H7 (cell line): ENCODE results near the gene UNC79. TPM values are rescaled to one million over a fixed set of nuclear protein-coding genes. Genes with fewer than 3 reads are reported as not detected.
A peak's percentile ranks its signal among the peaks of the same experiment; 100 is the strongest.

ENCODE experiments used
- DNase-seq: peaks from one replicate; pipeline ENCODE4 v3.0.0; 2012
- H3K27me3 ChIP-seq: 2 replicates; pipeline ENCODE4 v1.6.0; 2011; ENCODE audit warnings: mild to moderate bottlenecking, low read length; ENCODE audit not compliant: control insufficient read depth, insufficient read depth
- H3K36me3 ChIP-seq: replicated peaks from 2 replicates; pipeline ENCODE4 v1.5.1; 2011; ENCODE audit warnings: low read length; ENCODE audit not compliant: control insufficient read depth, insufficient read depth
- H3K4me3 ChIP-seq: 2 replicates; pipeline ENCODE4 v1.5.1; 2011; ENCODE audit warnings: low read depth, mild to moderate bottlenecking, control low read depth, low read length, moderate library complexity; ENCODE audit not compliant: insufficient read depth
- total RNA-seq: library from RNA; depleted of rRNA; stranded (reverse); fragments of >200 nt; shearing (Covaris generic); gene quantifications from 2 replicates; pipeline ENCODE4 v1.2.3, GENCODE V29; 2014

UNC79 gene
- total RNA-seq, 1 experiment from 2014 or later = 1.0 TPM

- no peaks in the 10 kb centered on the region for H3K36me3 ChIP-seq
- no peak overlapping the region for H3K4me3 ChIP-seq
- no peak for DNase-seq
- H3K27me3 ChIP-seq = no peaks in the 10 kb centered on the region
These were observed 252.5 kb downstream of the UNC79 start for GRCh38 chr14:93683226-93683625.

- no peaks in the 10 kb centered on the region for H3K27me3 ChIP-seq
- no peaks in the 10 kb centered on the region for H3K36me3 ChIP-seq
- DNase-seq = no peak
- no peak overlapping the region for H3K4me3 ChIP-seq
These were observed 254.6 kb downstream of the UNC79 start for GRCh38 chr14:93685121-93685895.

DNA sequence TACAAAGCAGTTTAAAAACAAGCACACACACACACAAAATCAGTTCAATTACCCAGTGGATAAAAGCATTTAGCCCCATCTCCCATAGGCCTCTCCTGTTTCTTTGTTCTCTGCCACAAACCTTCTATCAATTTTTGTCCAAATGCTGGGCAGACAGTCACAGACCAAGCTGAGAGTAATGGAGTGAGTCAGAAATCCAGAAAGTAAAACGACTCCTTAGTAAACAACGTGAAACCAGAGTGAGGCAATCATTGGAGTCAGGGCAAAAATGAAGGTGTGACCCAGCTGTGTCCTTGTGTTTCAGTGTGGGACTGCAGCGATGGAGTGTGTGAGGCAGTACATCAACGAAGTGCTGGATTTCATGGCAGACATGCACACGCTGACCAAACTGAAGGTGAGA lies 255.5 kb downstream of the UNC79 start:
- Histone ChIP-seq H3K27me3 (no peaks in the 10 kb centered on the region), H3K4me3 (no peak overlapping the region), H3K36me3 (no peaks in the 10 kb centered on the region)
- DNase-seq = no peak

DNA sequence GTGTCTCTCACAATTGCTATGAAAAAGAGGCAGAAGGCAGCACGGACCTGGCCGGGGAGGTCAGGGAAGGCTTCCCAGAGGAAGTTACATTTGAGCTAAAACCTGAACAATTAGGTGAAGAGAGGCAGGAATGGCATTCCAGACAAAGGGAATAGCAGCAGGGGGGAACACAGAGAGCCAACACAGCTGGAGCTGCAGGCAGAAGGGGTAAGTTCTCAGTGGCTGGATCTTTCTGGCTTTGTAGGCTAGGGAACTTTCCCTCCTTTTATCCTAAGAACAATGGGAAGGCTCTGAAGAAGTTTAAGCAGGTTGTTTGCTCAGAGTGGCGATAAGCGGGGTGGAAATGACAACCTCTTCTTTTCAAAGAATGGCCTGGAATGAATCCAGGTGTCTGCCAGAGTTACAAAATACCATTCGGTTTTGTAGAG lies 257.5 kb downstream of the UNC79 start:
- Histone ChIP-seq H3K36me3 (no peaks in the 10 kb centered on the region), H3K27me3 (no peaks in the 10 kb centered on the region), H3K4me3 (no peak overlapping the region)
- DNase-seq = peak; percentile 56

- H3K27me3 ChIP-seq = no peaks in the 10 kb centered on the region
- H3K36me3 ChIP-seq = no peaks in the 10 kb centered on the region
- H3K4me3 ChIP-seq = no peak overlapping the region
- DNase-seq = no peak
These were observed 258.1 kb downstream of the UNC79 start for GRCh38 chr14:93688820-93689219.

- H3K27me3 ChIP-seq = no peaks in the 10 kb centered on the region
- no peak for DNase-seq
- no peaks in the 10 kb centered on the region for H3K36me3 ChIP-seq
- no peak overlapping the region for H3K4me3 ChIP-seq
These were observed 259.4 kb downstream of the UNC79 start for GRCh38 chr14:93690146-93690545.

DNA sequence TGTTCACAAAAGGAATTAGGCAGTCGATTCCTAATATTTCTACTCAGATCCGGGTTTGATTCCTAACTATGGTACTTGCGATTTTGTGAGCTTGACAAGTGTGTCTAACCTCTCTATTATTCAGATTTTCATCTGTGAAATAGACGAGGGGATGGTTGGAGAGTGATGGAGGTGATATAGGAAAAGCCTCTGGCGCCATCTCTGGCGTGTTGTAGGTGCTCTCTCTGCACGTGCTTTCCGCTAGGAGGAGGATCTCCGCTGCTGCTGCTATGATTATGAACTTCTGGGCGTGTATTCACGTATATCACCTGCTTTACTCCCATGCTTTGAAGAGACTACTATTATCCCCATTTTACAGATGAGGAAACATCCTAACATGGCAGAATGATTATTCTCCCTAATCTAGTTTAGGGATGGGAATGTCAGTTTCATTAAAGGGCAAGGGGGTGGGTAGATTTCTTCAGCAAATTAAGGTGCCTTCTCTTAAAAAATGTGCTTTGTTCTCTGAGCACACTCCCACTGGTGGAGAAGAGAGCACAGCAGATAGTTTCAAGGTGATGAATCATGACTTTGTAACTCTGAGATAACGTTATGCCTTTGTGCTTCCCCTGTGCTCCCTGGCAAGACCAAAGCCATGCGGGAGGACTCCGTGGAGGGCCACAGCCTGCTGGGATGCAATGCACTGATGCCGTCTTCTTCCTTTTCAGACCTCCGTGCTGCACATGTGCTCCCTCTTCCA lies 260.5 kb downstream of the UNC79 start:
- Histone ChIP-seq H3K36me3 (no peaks in the 10 kb centered on the region), H3K4me3 (no peak overlapping the region), H3K27me3 (no peaks in the 10 kb centered on the region)
- DNase-seq = no peak

DNA sequence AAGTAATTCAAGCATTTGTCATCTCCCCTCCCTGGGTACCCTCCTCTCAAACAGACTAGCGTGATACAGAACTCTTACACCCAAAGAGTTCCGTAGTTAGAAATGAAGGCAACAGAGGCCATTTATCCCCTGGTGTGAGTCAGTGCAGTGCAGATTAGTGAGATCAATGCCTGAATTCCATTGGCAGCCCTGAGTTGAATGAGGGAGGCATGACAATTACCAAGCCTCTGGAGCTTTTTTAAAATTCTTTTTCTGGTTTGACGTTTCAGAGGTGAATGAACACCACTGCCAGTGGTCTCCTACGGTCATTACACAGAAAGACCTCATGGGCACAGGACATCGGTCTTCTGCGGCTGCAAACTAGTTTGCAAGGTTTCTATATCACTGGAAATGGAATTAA lies 263.2 kb downstream of the UNC79 start:
- Histone ChIP-seq H3K36me3 (no peaks in the 10 kb centered on the region), H3K27me3 (no peaks in the 10 kb centered on the region), H3K4me3 (no peak overlapping the region)
- no peak for DNase-seq

- Histone ChIP-seq H3K4me3 (no peak overlapping the region), H3K27me3 (no peaks in the 10 kb centered on the region), H3K36me3 (no peaks in the 10 kb centered on the region)
- peak; percentile 24 for DNase-seq
These were observed 270.2 kb downstream of the UNC79 start for GRCh38 chr14:93700928-93701327.

DNA sequence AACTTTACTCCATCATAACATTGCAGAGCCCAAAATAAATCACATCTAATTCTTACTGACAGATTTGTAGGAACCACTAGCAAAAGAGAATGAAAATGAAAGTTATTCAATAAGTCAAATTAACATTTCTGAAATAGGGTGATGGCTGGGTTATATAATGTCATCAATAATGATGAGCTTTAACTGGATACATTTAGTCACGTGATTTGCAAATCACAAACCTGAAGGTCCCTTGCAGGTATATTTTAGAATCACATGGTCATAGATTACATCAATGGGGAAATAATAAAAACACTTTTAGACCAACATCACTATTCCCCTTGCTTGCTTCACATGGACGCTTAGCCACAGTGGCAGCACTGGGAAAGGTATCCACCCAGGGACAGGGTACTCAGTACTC lies 270.8 kb downstream of the UNC79 start:
- DNase-seq = no peak
- H3K27me3 ChIP-seq = no peaks in the 10 kb centered on the region
- H3K36me3 ChIP-seq = no peaks in the 10 kb centered on the region
- no peak overlapping the region for H3K4me3 ChIP-seq

DNA sequence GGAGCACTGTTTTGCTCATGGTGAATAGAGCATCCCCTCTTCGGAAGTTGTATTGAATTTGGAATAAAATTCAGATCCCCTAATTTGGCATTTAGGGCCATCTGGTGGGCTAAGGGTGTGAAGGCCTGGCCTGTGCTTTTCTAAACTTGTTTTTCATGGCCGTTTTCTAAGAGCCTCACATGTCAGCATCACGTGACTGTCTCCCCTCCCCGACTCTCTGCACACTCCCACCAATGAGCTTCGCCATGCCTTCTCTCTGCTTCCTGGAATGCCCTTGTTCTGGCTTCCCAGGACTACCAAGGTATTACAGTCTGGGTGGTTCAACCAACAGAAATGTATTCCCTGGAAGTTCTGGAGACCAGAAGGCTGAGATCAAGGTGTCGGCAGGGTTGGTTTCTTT lies 272.2 kb downstream of the UNC79 start:
- no peaks in the 10 kb centered on the region for H3K36me3 ChIP-seq

DNA sequence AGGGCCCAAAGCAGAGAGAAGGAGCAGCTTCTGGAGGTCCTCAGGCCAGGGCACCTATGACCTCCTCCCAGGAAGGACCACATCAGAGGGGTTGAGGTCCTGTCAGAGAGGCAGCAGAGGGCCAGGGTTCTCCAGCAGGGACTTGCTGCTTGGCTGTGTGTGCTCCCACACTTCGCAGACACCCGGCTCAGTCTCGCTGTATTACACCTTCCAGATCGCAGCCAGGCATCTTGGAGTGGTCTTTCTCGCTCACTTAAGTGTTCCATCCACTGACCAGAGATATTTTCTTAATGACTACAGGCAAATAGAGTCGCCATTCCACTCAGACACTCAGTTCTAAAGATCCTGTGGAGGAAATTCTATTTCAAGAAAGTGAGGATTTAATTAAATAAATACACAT lies 273.2 kb downstream of the UNC79 start:
- Histone ChIP-seq H3K36me3 (no peaks in the 10 kb centered on the region), H3K27me3 (no peaks in the 10 kb centered on the region), H3K4me3 (no peak overlapping the region)

More for the DNA sequence above, 272.2 kb downstream of the UNC79 start:
- DNase-seq = peak; percentile 30
- H3K4me3 ChIP-seq = no peak overlapping the region
- H3K27me3 ChIP-seq = no peaks in the 10 kb centered on the region

DNA sequence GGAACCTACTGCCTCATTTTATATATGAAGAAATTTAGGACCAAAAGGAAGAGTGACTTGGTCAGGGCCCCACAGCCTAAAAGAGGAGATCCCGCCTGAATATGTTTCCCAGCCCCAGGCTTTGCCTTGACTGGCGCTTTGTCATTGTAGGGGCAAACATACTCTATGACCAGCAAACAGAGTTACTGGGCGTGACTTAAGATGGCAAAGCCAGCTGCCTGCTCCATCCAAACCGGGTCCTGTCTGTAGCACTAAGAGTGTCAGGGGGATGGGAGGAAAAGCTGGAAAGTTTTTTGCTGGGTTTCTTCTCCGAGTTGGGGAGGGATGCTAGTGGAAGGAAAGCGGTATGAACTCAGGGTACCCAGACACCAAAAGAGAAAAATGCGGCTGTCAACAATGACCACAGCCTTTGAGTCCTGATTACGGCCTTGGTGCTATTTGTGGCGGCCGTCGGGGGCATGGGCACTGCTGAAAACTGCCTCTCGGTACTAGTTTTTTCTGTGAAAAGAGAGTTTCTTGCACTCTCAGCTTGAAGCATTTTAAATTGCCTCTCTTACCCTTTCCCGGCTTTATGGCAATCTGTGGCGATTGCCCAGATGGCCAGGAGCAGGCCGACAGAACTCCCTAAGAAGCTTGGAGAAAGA lies 274.9 kb downstream of the UNC79 start:
- no peak overlapping the region for H3K4me3 ChIP-seq
- no peaks in the 10 kb centered on the region for H3K36me3 ChIP-seq
- no peak for DNase-seq
- H3K27me3 ChIP-seq = no peaks in the 10 kb centered on the region

More for the DNA sequence above, 273.2 kb downstream of the UNC79 start:
- no peak for DNase-seq

DNA sequence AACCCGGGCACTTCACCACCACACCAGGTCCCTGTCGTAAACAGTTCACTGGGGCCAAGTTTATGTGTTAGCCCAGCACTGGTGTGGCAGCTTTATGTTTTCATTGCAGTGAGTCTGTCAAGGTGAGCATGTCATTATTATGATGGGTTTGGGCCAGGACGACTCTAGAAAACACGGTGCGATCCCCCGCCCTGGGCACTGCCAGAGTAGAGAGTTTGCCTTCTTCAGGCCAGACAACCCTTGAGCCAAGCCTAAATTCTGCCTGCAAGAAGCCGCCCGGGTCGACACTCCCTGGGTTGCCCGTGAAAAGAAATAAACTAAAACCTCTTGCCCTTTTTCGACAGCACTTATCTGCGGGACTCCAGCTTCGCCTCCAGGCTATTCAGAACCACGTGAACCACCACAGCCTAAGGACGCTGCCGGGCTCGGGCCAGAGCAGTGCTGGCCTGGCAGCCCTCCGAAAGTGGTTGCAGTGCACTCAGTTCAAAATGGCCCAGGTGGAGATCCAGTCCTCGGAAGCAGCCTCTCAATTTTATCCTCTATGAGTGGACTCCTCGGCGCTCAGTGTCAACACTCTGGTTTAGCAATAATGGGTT lies 275.7 kb downstream of the UNC79 start:
- DNase-seq = peak; percentile 12
- Histone ChIP-seq H3K36me3 (no peaks in the 10 kb centered on the region), H3K4me3 (no peak overlapping the region), H3K27me3 (no peaks in the 10 kb centered on the region)
